Retinal pigment epithelial cell (primary cell): ENCODE measurements around the gene KCNT1.

Experiments used
- DNase-seq: peaks from one replicate; pipeline ENCODE4 v3.0.0-alpha.2; 2010; ENCODE audit warnings: low read depth
- H3K4me3 ChIP-seq: 2 replicates; pipeline ENCODE4 v1.5.1; 2011; ENCODE audit warnings: mild to moderate bottlenecking, low read length, control low read depth, moderate library complexity
- CTCF ChIP-seq: conservative IDR thresholded peaks from 2 replicates; pipeline ENCODE4 v1.5.1; 2011; ENCODE audit warnings: low read depth, low read length, control low read depth, inconsistent platforms

KCNT1 gene

GRCh38 chr9:135714242-135715055 is 12.5 kb downstream of the KCNT1 start:
- no peak for DNase-seq
- no peak overlapping the region for H3K4me3 ChIP-seq
- TF ChIP-seq CTCF, result no peak

- TF ChIP-seq CTCF, result no peak
- DNase-seq, result no peak
- H3K4me3 ChIP-seq, result no peak overlapping the region
These were observed 13.1 kb downstream of the KCNT1 start for GRCh38 chr9:135715056-135715595.

GRCh38 chr9:135716045-135716444 is 14.1 kb downstream of the KCNT1 start:
- TF ChIP-seq CTCF, result no peak

GRCh38 chr9:135717410-135717809 is 15.4 kb downstream of the KCNT1 start:
- no peak for TF ChIP-seq CTCF
- no peak for DNase-seq

More at GRCh38 chr9:135716045-135716444, 14.1 kb downstream of the KCNT1 start:
- no peak overlapping the region for H3K4me3 ChIP-seq
- no peak for DNase-seq

GRCh38 chr9:135718616-135719015 is 16.6 kb downstream of the KCNT1 start:
- TF ChIP-seq CTCF, result no peak
- DNase-seq, result no peak
- H3K4me3 ChIP-seq, result no peak overlapping the region

More at GRCh38 chr9:135717410-135717809, 15.4 kb downstream of the KCNT1 start:
- no peak overlapping the region for H3K4me3 ChIP-seq

GRCh38 chr9:135719472-135719871 is 17.5 kb downstream of the KCNT1 start:
- DNase-seq, result no peak
- H3K4me3 ChIP-seq, result no peak overlapping the region
- no peak for TF ChIP-seq CTCF

GRCh38 chr9:135722365-135722764 is 20.4 kb downstream of the KCNT1 start:
- no peak for TF ChIP-seq CTCF
- H3K4me3 ChIP-seq, result no peak overlapping the region
- no peak for DNase-seq
